Neuron (in vitro differentiated cells): ENCODE results near the gene MYG1.
"Not testable (repeated sequence)": the region's sequence is repeated elsewhere in the genome, so short reads cannot be mapped to it uniquely, and the experiment has no call there.

Experiments
- H2AFZ ChIP-seq: one replicate; pipeline ENCODE4 v1.6.1; 2013; ENCODE audit warnings: low read depth, mild to moderate bottlenecking, inconsistent platforms, low read length, moderate library complexity
- H3K27me3 ChIP-seq: one replicate; pipeline ENCODE4 v1.6.1; 2013; ENCODE audit warnings: low read length; ENCODE audit not compliant: insufficient read depth
- H3K36me3 ChIP-seq: one replicate; pipeline ENCODE4 v1.6.1; 2013; ENCODE audit warnings: low read length; ENCODE audit not compliant: insufficient read depth
- H3K4me1 ChIP-seq: one replicate; pipeline ENCODE4 v1.6.1; 2013; ENCODE audit warnings: low read length; ENCODE audit not compliant: insufficient read depth
- H3K4me3 ChIP-seq: 2 replicates; pipeline ENCODE4 v1.5.1; 2013; ENCODE audit warnings: mild to moderate bottlenecking, low read length, moderate library complexity
- H3K9me3 ChIP-seq: one replicate; pipeline ENCODE4 v1.6.1; 2013; ENCODE audit warnings: low read length

Gene MYG1

GRCh38 chr12:53295070-53295890 is 4.2 kb upstream of the MYG1 start, which contains the start of gene PFDN5:
Gene PFDN5 (plus strand): TSS chr12:53295542. CDS start chr12:53295568, 26 bp downstream.
- Histone ChIP-seq H2AFZ (peak within 1 kb of the TSS; percentile 83), H3K27me3 (no peaks in the 10 kb centered on the region), H3K36me3 (peaks cover 34% of the 10 kb centered on the region), H3K4me3 (peak within 1 kb of the TSS; percentile 90), H3K9me3 (no peaks in the 10 kb centered on the region), H3K4me1 (peaks cover 20% of the 10 kb centered on the region)

- Histone ChIP-seq H3K4me1 (peaks cover 25% of the 10 kb centered on the region), H3K4me3 (peak overlapping the region; percentile 90), H3K36me3 (peaks cover 31% of the 10 kb centered on the region), H2AFZ (peak overlapping the region; percentile 83), H3K9me3 (no peaks in the 10 kb centered on the region), H3K27me3 (no peaks in the 10 kb centered on the region)
These were observed 3.6 kb upstream of the MYG1 start for GRCh38 chr12:53295891-53296219.

- Histone ChIP-seq H3K4me1 (peaks cover 25% of the 10 kb centered on the region), H3K36me3 (peaks cover 27% of the 10 kb centered on the region)
- H3K4me3 ChIP-seq, H3K9me3 ChIP-seq, H2AFZ ChIP-seq, H3K27me3 ChIP-seq: not testable (repeated sequence)
These were observed 2.4 kb upstream of the MYG1 start for GRCh38 chr12:53297106-53297505.

GRCh38 chr12:53298164-53298563 is 1.3 kb upstream of the MYG1 start:
- H3K4me1 ChIP-seq = peaks cover 25% of the 10 kb centered on the region
- H3K4me3 ChIP-seq = no peak overlapping the region
- no peak overlapping the region for H2AFZ ChIP-seq
- peaks cover 27% of the 10 kb centered on the region for H3K36me3 ChIP-seq
- H3K9me3 ChIP-seq = no peaks in the 10 kb centered on the region
- no peaks in the 10 kb centered on the region for H3K27me3 ChIP-seq

- Histone ChIP-seq H2AFZ (no peak overlapping the region), H3K27me3 (no peaks in the 10 kb centered on the region), H3K9me3 (no peaks in the 10 kb centered on the region), H3K4me1 (peaks cover 25% of the 10 kb centered on the region), H3K36me3 (peaks cover 26% of the 10 kb centered on the region), H3K4me3 (peak overlapping the region; percentile 59)
These were observed 418 bp upstream of the MYG1 start for GRCh38 chr12:53299101-53299453.

GRCh38 chr12:53300187-53300586 is 692 bp downstream of the MYG1 start:
- Histone ChIP-seq H3K27me3 (no peaks in the 10 kb centered on the region), H3K4me1 (peaks cover 25% of the 10 kb centered on the region), H3K36me3 (peaks cover 28% of the 10 kb centered on the region), H3K9me3 (no peaks in the 10 kb centered on the region), H3K4me3 (peak overlapping the region; percentile 59), H2AFZ (peak overlapping the region; percentile 11)

GRCh38 chr12:53302903-53303302 is 3.4 kb downstream of the MYG1 start:
- H3K4me3 ChIP-seq = no peak overlapping the region
- no peak overlapping the region for H2AFZ ChIP-seq
- no peaks in the 10 kb centered on the region for H3K9me3 ChIP-seq
- no peaks in the 10 kb centered on the region for H3K27me3 ChIP-seq
- H3K36me3 ChIP-seq = peaks cover 51% of the 10 kb centered on the region
- H3K4me1 ChIP-seq = peaks cover 15% of the 10 kb centered on the region

- Histone ChIP-seq H3K4me1 (no peaks in the 10 kb centered on the region), H3K27me3 (no peaks in the 10 kb centered on the region), H3K36me3 (peaks cover 66% of the 10 kb centered on the region), H3K9me3 (no peaks in the 10 kb centered on the region), H3K4me3 (no peak overlapping the region), H2AFZ (no peak overlapping the region)
These were observed 7.3 kb downstream of the MYG1 start for GRCh38 chr12:53306826-53307225.

GRCh38 chr12:53308276-53308675 is 8.8 kb downstream of the MYG1 start:
- Histone ChIP-seq H2AFZ (no peak overlapping the region), H3K4me3 (no peak overlapping the region), H3K36me3 (peaks cover 52% of the 10 kb centered on the region), H3K27me3 (no peaks in the 10 kb centered on the region), H3K4me1 (no peaks in the 10 kb centered on the region), H3K9me3 (no peaks in the 10 kb centered on the region)

GRCh38 chr12:53313996-53314395 is 14.5 kb downstream of the MYG1 start:
- Histone ChIP-seq H3K4me1 (no peaks in the 10 kb centered on the region), H3K4me3 (no peak overlapping the region), H3K27me3 (no peaks in the 10 kb centered on the region), H3K9me3 (no peaks in the 10 kb centered on the region), H3K36me3 (peaks cover 45% of the 10 kb centered on the region), H2AFZ (no peak overlapping the region)

GRCh38 chr12:53320352-53321195 is 21.1 kb downstream of the MYG1 start:
- H3K9me3 ChIP-seq = no peaks in the 10 kb centered on the region
- H2AFZ ChIP-seq = peak overlapping the region; percentile 69
- no peaks in the 10 kb centered on the region for H3K27me3 ChIP-seq
- peak overlapping the region; percentile 86 for H3K4me3 ChIP-seq
- peaks cover 23% of the 10 kb centered on the region for H3K36me3 ChIP-seq
- peaks cover 24% of the 10 kb centered on the region for H3K4me1 ChIP-seq

GRCh38 chr12:53324113-53324778 is 24.8 kb downstream of the MYG1 start:
- Histone ChIP-seq H3K4me3 (peak overlapping the region; percentile 57), H3K4me1 (peaks cover 28% of the 10 kb centered on the region), H3K9me3 (no peaks in the 10 kb centered on the region), H3K27me3 (peaks cover 8% of the 10 kb centered on the region), H2AFZ (peak overlapping the region; percentile 59), H3K36me3 (peaks cover 2% of the 10 kb centered on the region)
